ACHN (cell line): ENCODE data around the gene MGAT5B.
A peak's percentile ranks its signal among the peaks of the same experiment; 100 is the strongest.

Source experiments
- DNase-seq: peaks from one replicate; pipeline ENCODE4 v3.0.0-alpha.2; 2015
- in situ Hi-C: cut with HindIII; loops from 2 replicates; pipeline ENCODE4 v1.10.0; 2017; ENCODE audit warnings: low sequenced_read_pairs, low pct_ligation_motif_present, low pct_unique_long_range_greater_than_20kb

The MGAT5B gene

GRCh38 chr17:76893623-76894334 lies 25.6 kb downstream of the MGAT5B start:
- DNase-seq: no peak
- in situ Hi-C loops: no loop called here

- DNase-seq: no peak
- in situ Hi-C loops: no loop called here
Measured at GRCh38 chr17:76894842-76895241, 26.6 kb downstream of the MGAT5B start.

GRCh38 chr17:76897023-76897422 lies 28.8 kb downstream of the MGAT5B start:
- in situ Hi-C loops: no loop called here
- no peak for DNase-seq

GRCh38 chr17:76899414-76899813 lies 31.2 kb downstream of the MGAT5B start:
- in situ Hi-C loops: no loop called here

GRCh38 chr17:76900723-76901122 lies 32.5 kb downstream of the MGAT5B start:
- DNase-seq: no peak
- in situ Hi-C loops: no loop called here

More at GRCh38 chr17:76899414-76899813, 31.2 kb downstream of the MGAT5B start:
- DNase-seq: no peak

GRCh38 chr17:76901542-76902197 lies 33.5 kb downstream of the MGAT5B start:
- in situ Hi-C loops: no loop called here

GRCh38 chr17:76902476-76902875 lies 34.3 kb downstream of the MGAT5B start:
- no peak for DNase-seq
- in situ Hi-C loops: no loop called here

More at GRCh38 chr17:76901542-76902197, 33.5 kb downstream of the MGAT5B start:
- DNase-seq: no peak

- DNase-seq: no peak
- in situ Hi-C loops: no loop called here
Measured at GRCh38 chr17:76903631-76904030, 35.4 kb downstream of the MGAT5B start.

GRCh38 chr17:76904116-76904515 lies 35.9 kb downstream of the MGAT5B start:
- no peak for DNase-seq
- in situ Hi-C loops: no loop called here

GRCh38 chr17:76905036-76905435 lies 36.8 kb downstream of the MGAT5B start:
- in situ Hi-C loops: no loop called here
- DNase-seq: no peak

- in situ Hi-C loops: no loop called here
- no peak for DNase-seq
Measured at GRCh38 chr17:76905836-76906235, 37.6 kb downstream of the MGAT5B start.

- in situ Hi-C loops: no loop called here
- DNase-seq: no peak
Measured at GRCh38 chr17:76906463-76906862, 38.3 kb downstream of the MGAT5B start.

- no peak for DNase-seq
- in situ Hi-C loops: no loop called here
Measured at GRCh38 chr17:76907352-76907751, 39.1 kb downstream of the MGAT5B start.

- in situ Hi-C loops: no loop called here
- peak; percentile 44 for DNase-seq
Measured at GRCh38 chr17:76909971-76910760, 42.0 kb downstream of the MGAT5B start.

- peak; percentile 59 for DNase-seq
- in situ Hi-C loops: no loop called here
Measured at GRCh38 chr17:76911299-76912017, 43.3 kb downstream of the MGAT5B start.

GRCh38 chr17:76912421-76913164 lies 44.4 kb downstream of the MGAT5B start:
- in situ Hi-C loops: no loop called here
- DNase-seq: no peak

GRCh38 chr17:76914937-76915336 lies 46.7 kb downstream of the MGAT5B start:
- in situ Hi-C loops: no loop called here
- no peak for DNase-seq

- in situ Hi-C loops: no loop called here
Measured at GRCh38 chr17:76915840-76916510, 47.8 kb downstream of the MGAT5B start.

More at GRCh38 chr17:76915840-76916510, 47.8 kb downstream of the MGAT5B start:
- no peak for DNase-seq
